HG03060 (cell line): Measurements from ENCODE around the gene ISL2.
"Not testable (repeated sequence)": the region's sequence is repeated elsewhere in the genome, so short reads cannot be mapped to it uniquely, and the experiment has no call there.

ENCODE experiments used
- ATAC-seq: cut with Tn5 transposase; IDR thresholded peaks from one replicate; pipeline ENCODE4 v1.9.1; 2021; ENCODE audit warnings: low read depth, moderate number of reproducible peaks; ENCODE audit not compliant: unreplicated experiment

The ISL2 gene

GRCh38 chr15:76336254-76337058 lies at the start of gene ISL2:
ISL2 (plus strand) TSS chr15:76336773; CDS start chr15:76336884, 111 bp downstream.
- no peak for ATAC-seq

- no peak for ATAC-seq
These were observed 47.0 kb upstream of the ISL2 start for GRCh38 chr15:76289582-76289981.

GRCh38 chr15:76293361-76293760 lies 43.2 kb upstream of the ISL2 start:
- ATAC-seq = no peak

- ATAC-seq = not testable (repeated sequence)
These were observed 42.1 kb upstream of the ISL2 start for GRCh38 chr15:76294463-76294862.

- ATAC-seq = no peak
These were observed 39.7 kb upstream of the ISL2 start for GRCh38 chr15:76296849-76297248.

GRCh38 chr15:76297951-76298350 lies 38.6 kb upstream of the ISL2 start:
- ATAC-seq = not testable (repeated sequence)

GRCh38 chr15:76298986-76299385 lies 37.6 kb upstream of the ISL2 start:
- ATAC-seq = no peak

- ATAC-seq = no peak
These were observed 36.8 kb upstream of the ISL2 start for GRCh38 chr15:76299786-76300185.

GRCh38 chr15:76303909-76304308 lies 32.7 kb upstream of the ISL2 start:
- ATAC-seq = no peak

GRCh38 chr15:76309601-76310330 lies 26.8 kb upstream of the ISL2 start:
- ATAC-seq = no peak

- ATAC-seq = no peak
These were observed 26.0 kb upstream of the ISL2 start for GRCh38 chr15:76310475-76311099.

- peak; percentile 91 for ATAC-seq
These were observed 25.2 kb upstream of the ISL2 start, which contains the start of gene ETFA for GRCh38 chr15:76311100-76311953. ETFA (minus strand) TSS chr15:76311469; CDS start chr15:76311388, 81 bp downstream.

GRCh38 chr15:76312540-76313174 lies 23.9 kb upstream of the ISL2 start:
- ATAC-seq = no peak

- not testable (repeated sequence) for ATAC-seq
These were observed 23.4 kb upstream of the ISL2 start for GRCh38 chr15:76313175-76313567.

- ATAC-seq = no peak
These were observed 22.8 kb upstream of the ISL2 start for GRCh38 chr15:76313731-76314130.

- no peak for ATAC-seq
These were observed 16.6 kb upstream of the ISL2 start for GRCh38 chr15:76320012-76320411.

- no peak for ATAC-seq
These were observed 15.4 kb upstream of the ISL2 start for GRCh38 chr15:76321171-76321570.

GRCh38 chr15:76321602-76322001 lies 15.0 kb upstream of the ISL2 start:
- ATAC-seq = no peak

GRCh38 chr15:76324066-76324465 lies 12.5 kb upstream of the ISL2 start:
- no peak for ATAC-seq

GRCh38 chr15:76325704-76326103 lies 10.9 kb upstream of the ISL2 start:
- no peak for ATAC-seq
